Spleen (tissue), 13 donors: ENCODE results near the gene SELENOI. TPM values are rescaled to one million over a fixed set of nuclear protein-coding genes. Genes with fewer than 3 reads are reported as not detected.

Experiments used
- DNase-seq: peaks from one replicate; pipeline ENCODE4 v3.0.0-alpha.2; 2020
- H3K27ac ChIP-seq, 8 donors: fragments of 200-600 bp; sonication (generic) in 7 of 8; 1 replicate in 4 of 8; 2 replicates in 4 of 8; pipeline versions ENCODE4 v1.5.0 to v1.8.0; 2016 to 2021; ENCODE audit warnings: inconsistent platforms in 4 of 8, mild to moderate bottlenecking in 4 of 8, moderate library complexity in 1 of 8
- H3K27me3 ChIP-seq, 7 donors: fragments of 200-600 bp; sonication (generic) in 6 of 7; replicated peaks in 1 of 7; 1 replicate in 4 of 7; 2 replicates in 3 of 7; pipeline versions ENCODE4 v1.5.0 to v1.8.0; 2016 to 2021; ENCODE audit warnings: inconsistent platforms in 3 of 7, mild to moderate bottlenecking in 1 of 7
- H3K36me3 ChIP-seq, 6 donors: fragments of 200-600 bp; sonication (generic) in 5 of 6; 1 replicate in 4 of 6; 2 replicates in 2 of 6; pipeline versions ENCODE4 v1.5.0 to v1.8.0; 2016 to 2021; ENCODE audit warnings: inconsistent platforms in 2 of 6
- H3K4me1 ChIP-seq, 6 donors: fragments of 200-600 bp; sonication (generic) in 5 of 6; 1 replicate in 3 of 6; 2 replicates in 3 of 6; pipeline versions ENCODE4 v1.5.0 to v1.8.0; 2016 to 2021; ENCODE audit warnings: inconsistent platforms in 3 of 6
- H3K4me3 ChIP-seq, 8 donors: fragments of 200-600 bp; sonication (generic) in 7 of 8; 1 replicate in 4 of 8; 2 replicates in 4 of 8; pipeline versions ENCODE4 v1.5.0 to v1.8.0; 2016 to 2021; ENCODE audit warnings: inconsistent platforms in 4 of 8, mild to moderate bottlenecking in 4 of 8, moderate library complexity in 2 of 8
- H3K9me3 ChIP-seq, 8 donors: fragments of 200-600 bp; sonication (generic) in 7 of 8; 1 replicate in 4 of 8; 2 replicates in 4 of 8; pipeline versions ENCODE4 v1.5.0 to v1.8.0; 2016 to 2021; ENCODE audit warnings: inconsistent platforms in 4 of 8
- CTCF ChIP-seq, 11 experiments: fragments of 200-600 bp in 7 of 11; fragments of 450-650 bp in 4 of 11; sonication (generic) in 4 of 11; IDR thresholded peaks in 8 of 11; conservative IDR thresholded peaks in 3 of 11; 1 replicate in 7 of 11; 2 replicates in 4 of 11; pipeline versions ENCODE4 v1.4.0 to v1.8.0; 2016 to 2021; ENCODE audit warnings: antibody characterized with exemption in 11 of 11, inconsistent platforms in 4 of 11, mild to moderate bottlenecking in 1 of 11
- POLR2A ChIP-seq, 3 donors: fragments of 450-650 bp; IDR thresholded peaks; one replicate each; pipeline ENCODE4 v1.5.1; 2017; ENCODE audit warnings: antibody characterized with exemption in 3 of 3, mild to moderate bottlenecking in 1 of 3
- POLR2AphosphoS5 ChIP-seq, 3 donors: sonication (generic); formaldehyde crosslinking; IDR thresholded peaks; one replicate each; pipeline ENCODE4 v1.5.1; 2017; ENCODE audit warnings: antibody characterized with exemption in 3 of 3
- WGBS, 5 donors: extraction: QIAGEN DNeasy Blood & Tissue Kit in 3 of 5; methylation state at CpG; one replicate each; pipeline versions ENCODE4 v1.1.5 to v1.1.7; 2013 to 2018; 5-methylcytosine and 5-hydroxymethylcytosine counted together
- intact Hi-C: fragments of 100-400 bp; cut with DNase I; formaldehyde crosslinking; loops from one replicate; pipeline ENCODE4 v1.15.0; 2023; ENCODE audit warnings: low total_unique reads
- long read RNA-seq, 2 donors: transcript quantifications; one replicate each; lab custom pipeline, GENCODE V29; 2026
- polyA plus RNA-seq, 3 donors: library from polyadenylated mRNA; stranded (reverse); fragments of 200-250 nt; gene quantifications; one replicate each; pipeline ENCODE4 v1.2.1, GENCODE V29; 2013
- total RNA-seq, 7 donors: library from RNA; depleted of rRNA in 3 of 7; stranded (reverse); fragments of >200 nt in 3 of 7; fragmentation: NEBNext Ultra II Directional in 4 of 7; extraction: Animal tissue kit (Norgen Biotek cat#: 25700) in 4 of 7; gene quantifications; one replicate each; pipeline versions ENCODE4 v1.1.0 to v1.2.1, GENCODE V29; 2016 to 2021
- donor health status: healthy with polysubstance abuse.
- donor health status: DM: no; HTN: no; CAD: no; lungs with moderate emphysema.
- donor health status: DM: no; HTN: no; CAD: no.
- donor health status: Bipolar disorder and iron deficiency.
- donor health status: healthy.
- donor health status: DM: no; HTN: no; CAD: no.
- donor health status: DM: yes; HTN: yes; CAD: no.

Gene SELENOI, protein sequence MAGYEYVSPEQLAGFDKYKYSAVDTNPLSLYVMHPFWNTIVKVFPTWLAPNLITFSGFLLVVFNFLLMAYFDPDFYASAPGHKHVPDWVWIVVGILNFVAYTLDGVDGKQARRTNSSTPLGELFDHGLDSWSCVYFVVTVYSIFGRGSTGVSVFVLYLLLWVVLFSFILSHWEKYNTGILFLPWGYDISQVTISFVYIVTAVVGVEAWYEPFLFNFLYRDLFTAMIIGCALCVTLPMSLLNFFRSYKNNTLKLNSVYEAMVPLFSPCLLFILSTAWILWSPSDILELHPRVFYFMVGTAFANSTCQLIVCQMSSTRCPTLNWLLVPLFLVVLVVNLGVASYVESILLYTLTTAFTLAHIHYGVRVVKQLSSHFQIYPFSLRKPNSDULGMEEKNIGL
- 10 to 100 TPM in 6 of 7 donors, 1 to 10 TPM in 1; 9.4 to 23.6 (median 18.1) TPM for total RNA-seq
- polyA plus RNA-seq = 1 to 10 TPM; 2.0 to 3.3 (median 2.7) TPM
- long read RNA-seq, donor 1, full-length matches to known transcripts = 1 of 1 reads
- long read RNA-seq, donor 1, partial matches to known transcripts = 0 of 1 reads
- long read RNA-seq, donor 1, other reads (novel, unspliced or antisense) = 0 of 1 reads
- long read RNA-seq, donor 2, full-length matches to known transcripts = 2 of 2 reads
- long read RNA-seq, donor 2, partial matches to known transcripts = 0 of 2 reads
- long read RNA-seq, donor 2, other reads (novel, unspliced or antisense) = 0 of 2 reads

GRCh38 chr2:26345545-26346453 lies at the start of gene SELENOI:
Gene SELENOI (plus strand): TSS chr2:26346143. CDS start chr2:26346233, 90 bp downstream.
- TF ChIP-seq CTCF (IDR thresholded peaks at IDR 0.05 in 8 of 11, conservative IDR thresholded peaks at IDR 0.05 in 3 of 11) (peak in 3 of 11 experiments; percentile 8 to 51 (median 17)), POLR2A (IDR thresholded peaks at IDR 0.05) (peak; percentile 16 to 77 (median 47)), POLR2AphosphoS5 (IDR thresholded peaks at IDR 0.05) (peak; percentile 96 to 97 (median 97))
- Histone ChIP-seq H3K36me3 (no peaks in the 10 kb centered on the region), H3K27ac (peak within 1 kb of the TSS; percentile 89 to 97 (median 95)), H3K4me1 (peaks cover 21 to 56% (median 33%) of the 10 kb centered on the region in 6 donors), H3K27me3 (no peaks in the 10 kb centered on the region), H3K4me3 (peak within 1 kb of the TSS; percentile 80 to 99 (median 90)), H3K9me3 (no peaks in the 10 kb centered on the region)
- 0 to 1% (median 1%) methylated on average over 21 to 80 of the region's 80 CpGs for WGBS, 5 donors
- DNase-seq = peak; percentile 100
- intact Hi-C loops = no loop called here

DNA sequence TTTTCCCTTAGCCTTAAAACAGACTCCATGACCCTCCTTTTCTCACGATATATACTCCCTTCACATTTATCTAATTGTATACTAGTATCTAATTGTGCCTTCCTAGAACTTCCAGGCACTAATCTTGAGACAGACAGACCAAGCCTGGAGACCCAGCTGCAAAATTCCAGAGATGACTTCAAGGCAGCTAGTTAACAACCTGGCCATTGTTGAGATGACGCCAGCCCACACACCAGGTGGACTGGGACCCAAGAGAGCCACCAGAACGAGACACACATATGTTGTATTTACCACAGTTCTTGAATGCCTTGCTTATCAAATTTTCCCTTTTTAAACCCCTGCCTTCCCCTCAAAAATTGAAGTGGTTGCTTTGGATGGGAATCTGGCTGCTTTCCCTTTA lies 48.9 kb upstream of the SELENOI start:
- peaks cover 0 to 44% (median 30%) of the 10 kb centered on the region in 6 donors for H3K4me1 ChIP-seq
- H3K27ac ChIP-seq = no peak overlapping the region
- no peaks in the 10 kb centered on the region for H3K27me3 ChIP-seq
- TF ChIP-seq POLR2A (IDR thresholded peaks at IDR 0.05) (no peak), POLR2AphosphoS5 (IDR thresholded peaks at IDR 0.05) (no peak), CTCF (IDR thresholded peaks at IDR 0.05 in 8 of 11, conservative IDR thresholded peaks at IDR 0.05 in 3 of 11) (no peak)
- H3K9me3 ChIP-seq = no peaks in the 10 kb centered on the region
- intact Hi-C loops = no loop called here
- no peak for DNase-seq
- WGBS, 5 donors = 88 to 97% (median 91%) methylated on average over 3 of the region's 3 CpGs
- no peak overlapping the region for H3K4me3 ChIP-seq
- peaks cover 0 to 4% (median 0%) of the 10 kb centered on the region in 6 donors for H3K36me3 ChIP-seq

- intact Hi-C loops = no loop called here
- Histone ChIP-seq H3K4me3 (peak overlapping the region in 7 of 8 donors; percentile 45 to 77 (median 62)), H3K4me1 (peaks cover 0 to 47% (median 30%) of the 10 kb centered on the region in 6 donors), H3K36me3 (no peaks in the 10 kb centered on the region), H3K27me3 (no peaks in the 10 kb centered on the region), H3K27ac (peak overlapping the region; percentile 48 to 93 (median 88)), H3K9me3 (no peaks in the 10 kb centered on the region)
- no peak for DNase-seq
- WGBS, 5 donors = 24 to 45% (median 38%) methylated on average over 17 of the region's 17 CpGs
- TF ChIP-seq CTCF (IDR thresholded peaks at IDR 0.05 in 8 of 11, conservative IDR thresholded peaks at IDR 0.05 in 3 of 11) = no peak
- TF ChIP-seq POLR2A (IDR thresholded peaks at IDR 0.05) = no peak
- TF ChIP-seq POLR2AphosphoS5 (IDR thresholded peaks at IDR 0.05) = no peak
Measured at GRCh38 chr2:26298286-26298637, 47.7 kb upstream of the SELENOI start.
